HS-5 (cell line): ENCODE data around the gene SPNS2.

Experiments used
- DNase-seq: peaks from one replicate; pipeline ENCODE4 v3.0.0-alpha.2; 2012; ENCODE audit warnings: low read depth

SPNS2 gene

GRCh38 chr17:4520060-4520893, 21.6 kb downstream of the SPNS2 start:
- DNase-seq, result no peak

DNA sequence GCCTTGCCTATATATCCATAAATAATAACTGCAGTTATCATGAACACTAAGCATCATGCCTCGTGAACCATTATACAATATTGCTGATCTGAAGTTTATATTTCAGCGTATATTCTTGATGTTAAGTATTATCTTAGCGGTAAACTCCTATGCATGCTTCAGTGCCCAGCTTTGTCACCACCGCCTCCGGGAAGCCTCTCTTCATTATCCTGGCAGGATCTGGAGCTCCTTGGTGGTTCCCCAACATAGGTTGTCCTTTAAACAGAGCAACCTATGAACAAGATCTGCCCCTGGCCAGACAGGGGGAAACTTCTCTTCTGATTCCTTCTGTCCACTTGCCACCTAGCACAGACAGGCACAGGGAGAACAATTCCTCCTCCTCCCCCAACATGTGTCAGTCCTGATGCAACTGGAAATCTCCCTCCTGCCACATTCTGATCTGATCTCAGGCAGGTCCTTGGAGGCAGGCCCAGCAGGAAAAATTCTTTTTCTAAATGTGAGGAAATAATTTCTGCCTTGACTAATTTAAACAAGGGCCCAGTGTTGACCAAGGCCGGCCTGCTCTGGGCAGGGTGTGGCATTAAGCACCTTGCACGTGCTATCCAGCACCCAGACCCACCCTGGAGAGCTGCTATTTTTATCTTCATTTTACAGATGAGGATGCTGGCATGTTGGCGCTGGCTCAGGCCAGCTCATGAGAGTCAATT, 22.4 kb downstream of the SPNS2 start:
- no peak for DNase-seq

DNA sequence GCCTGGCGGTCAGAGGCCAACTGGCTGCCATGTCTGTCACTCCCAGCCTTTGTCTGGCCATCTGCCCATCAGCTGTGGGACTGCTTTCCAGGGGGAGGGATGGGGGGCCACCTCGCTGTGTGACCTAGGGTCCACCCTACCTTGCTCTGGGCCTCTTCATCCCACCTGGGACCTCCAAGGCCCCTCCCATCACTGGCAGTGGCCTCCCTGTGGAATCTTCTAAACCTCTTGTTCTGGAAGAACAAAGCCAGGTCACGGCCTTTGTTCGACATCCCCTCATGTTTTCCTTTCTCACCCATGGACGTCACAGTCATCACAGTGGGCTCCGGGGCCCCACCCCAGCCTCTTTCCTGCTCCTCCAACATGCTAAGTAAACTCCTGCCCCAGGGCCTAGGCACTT, 24.0 kb downstream of the SPNS2 start:
- no peak for DNase-seq

DNA sequence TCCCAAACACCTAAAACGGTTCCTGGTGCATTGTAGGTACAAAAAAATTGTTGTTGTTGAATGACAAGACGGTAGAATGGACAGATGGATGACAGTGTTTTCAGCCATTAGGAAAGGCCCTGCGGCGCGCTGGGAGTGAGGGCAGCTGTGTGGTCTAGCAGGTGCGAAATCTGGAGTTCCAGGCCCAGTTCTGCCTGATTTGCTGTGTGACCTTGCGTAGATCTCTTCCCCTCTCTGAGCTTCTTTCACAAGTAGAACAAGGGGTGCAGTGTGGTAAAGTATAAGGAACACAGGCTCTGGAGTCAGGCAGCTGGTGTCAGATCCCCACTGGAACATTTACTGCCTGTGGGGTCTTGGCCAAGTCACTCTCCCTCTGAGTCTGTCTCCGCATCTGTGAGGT, 25.3 kb downstream of the SPNS2 start:
- no peak for DNase-seq

DNA sequence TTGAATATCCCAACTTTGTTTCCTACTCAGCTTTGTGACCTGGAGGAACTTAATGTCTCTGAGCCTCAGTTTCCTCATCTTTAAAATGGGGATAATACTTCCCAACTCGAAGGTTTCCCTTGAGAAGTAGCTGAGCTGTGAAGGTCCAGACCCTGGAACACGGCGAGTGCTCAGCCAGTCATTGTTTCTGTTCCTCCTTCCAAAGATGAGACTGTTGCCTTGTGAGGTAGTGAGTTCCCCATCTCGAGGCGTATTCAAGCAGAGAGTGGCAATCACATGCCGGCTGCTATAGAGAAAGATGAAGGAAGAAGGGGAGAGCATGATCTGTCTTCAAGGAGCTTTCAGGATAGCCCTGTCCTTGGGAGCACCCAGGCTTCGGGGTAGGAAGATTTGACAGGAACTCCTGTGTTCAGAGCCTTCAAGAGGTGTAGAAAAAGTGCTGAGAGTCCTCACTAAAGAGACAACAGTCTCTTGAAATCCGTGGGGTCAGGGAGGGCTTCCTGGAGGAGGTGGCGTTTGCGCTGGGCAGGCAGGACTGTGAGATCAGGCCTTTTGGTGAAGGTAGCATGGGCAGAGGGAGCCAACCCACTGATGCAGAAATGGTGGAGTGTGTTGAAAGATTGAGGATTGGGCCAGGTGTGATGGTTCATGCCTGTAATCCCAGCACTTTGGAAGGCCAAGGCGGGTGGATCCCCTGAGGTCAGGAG, 27.2 kb downstream of the SPNS2 start:
- DNase-seq, result no peak

- DNase-seq, result no peak
Measured at GRCh38 chr17:4527134-4527533, 28.5 kb downstream of the SPNS2 start.

GRCh38 chr17:4527566-4528125, 29.0 kb downstream of the SPNS2 start:
- DNase-seq, result no peak

DNA sequence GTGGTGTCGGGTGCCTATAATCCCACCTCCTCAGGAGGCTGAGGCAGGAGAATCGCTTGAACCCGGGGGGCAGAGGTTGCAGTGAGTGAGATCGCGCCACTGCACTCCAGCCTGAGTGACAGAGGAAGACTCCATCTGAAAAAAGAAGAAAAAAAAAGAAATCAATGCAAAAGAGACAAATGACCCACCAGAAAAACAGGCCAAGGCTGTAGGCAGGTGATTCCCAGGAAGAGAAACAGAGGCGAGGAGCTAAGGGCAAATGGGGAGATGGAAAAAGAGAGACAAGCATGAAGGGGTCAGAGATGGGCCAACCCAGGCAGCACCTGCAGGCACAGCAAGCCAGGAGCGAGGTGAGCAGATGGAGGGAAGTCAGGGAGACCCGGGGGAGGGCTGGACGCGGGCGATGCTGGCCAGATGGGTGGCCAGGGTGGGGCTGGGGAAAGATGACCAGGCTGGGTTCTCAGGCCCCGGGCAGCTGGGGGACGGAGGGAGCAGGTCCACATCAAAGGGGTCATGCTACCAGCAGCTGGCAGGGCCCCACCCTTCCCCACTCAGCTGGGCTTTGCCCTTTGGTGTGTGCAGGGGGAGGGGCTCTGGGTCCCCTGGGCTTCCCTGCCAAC, 31.0 kb downstream of the SPNS2 start:
- no peak for DNase-seq

DNA sequence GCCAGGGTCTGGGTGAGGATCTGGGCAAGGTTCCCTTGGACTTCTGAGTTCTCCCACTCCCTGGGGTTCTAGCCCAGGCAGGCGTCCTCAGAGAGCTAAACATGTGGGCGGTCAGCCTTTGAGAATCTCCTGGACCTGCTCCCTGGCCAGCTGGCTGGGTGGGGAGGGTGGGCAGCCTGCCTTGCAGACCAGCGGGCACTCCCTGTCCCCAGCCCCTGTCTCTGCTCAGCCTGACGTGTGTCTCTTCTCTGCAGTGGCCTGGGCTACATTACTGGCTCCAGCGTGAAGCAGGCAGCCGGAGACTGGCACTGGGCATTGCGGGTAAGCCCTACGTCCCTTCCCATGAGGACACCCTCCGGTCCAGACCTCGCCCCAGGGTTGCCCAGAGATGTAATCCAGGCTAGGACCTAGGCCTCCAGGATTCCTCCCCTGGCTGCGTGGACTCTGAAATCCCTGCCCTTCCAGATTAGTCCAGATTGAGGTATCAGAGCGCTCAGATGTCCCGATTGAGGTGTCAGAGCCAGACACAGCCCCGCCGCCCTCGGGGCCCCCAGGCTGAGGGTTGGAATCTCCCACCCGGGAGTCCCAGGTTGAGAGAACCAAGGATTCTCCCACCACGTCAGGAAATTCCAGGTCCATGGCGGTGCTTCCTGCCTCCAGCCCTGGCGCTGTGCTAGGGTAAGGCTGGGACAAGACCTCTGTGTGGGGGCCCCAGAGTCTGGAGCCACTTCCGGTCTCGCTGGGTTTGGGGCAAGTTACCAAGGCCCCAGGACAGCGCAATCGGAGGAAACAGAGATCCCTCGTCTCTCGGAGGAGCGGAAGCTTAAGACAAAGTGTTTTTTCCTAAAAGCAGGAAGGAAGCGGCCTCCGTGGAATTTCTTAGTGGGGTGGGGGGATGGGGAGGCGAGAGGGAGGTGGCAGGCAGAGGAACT, 32.4 kb downstream of the SPNS2 start:
- DNase-seq, result no peak

DNA sequence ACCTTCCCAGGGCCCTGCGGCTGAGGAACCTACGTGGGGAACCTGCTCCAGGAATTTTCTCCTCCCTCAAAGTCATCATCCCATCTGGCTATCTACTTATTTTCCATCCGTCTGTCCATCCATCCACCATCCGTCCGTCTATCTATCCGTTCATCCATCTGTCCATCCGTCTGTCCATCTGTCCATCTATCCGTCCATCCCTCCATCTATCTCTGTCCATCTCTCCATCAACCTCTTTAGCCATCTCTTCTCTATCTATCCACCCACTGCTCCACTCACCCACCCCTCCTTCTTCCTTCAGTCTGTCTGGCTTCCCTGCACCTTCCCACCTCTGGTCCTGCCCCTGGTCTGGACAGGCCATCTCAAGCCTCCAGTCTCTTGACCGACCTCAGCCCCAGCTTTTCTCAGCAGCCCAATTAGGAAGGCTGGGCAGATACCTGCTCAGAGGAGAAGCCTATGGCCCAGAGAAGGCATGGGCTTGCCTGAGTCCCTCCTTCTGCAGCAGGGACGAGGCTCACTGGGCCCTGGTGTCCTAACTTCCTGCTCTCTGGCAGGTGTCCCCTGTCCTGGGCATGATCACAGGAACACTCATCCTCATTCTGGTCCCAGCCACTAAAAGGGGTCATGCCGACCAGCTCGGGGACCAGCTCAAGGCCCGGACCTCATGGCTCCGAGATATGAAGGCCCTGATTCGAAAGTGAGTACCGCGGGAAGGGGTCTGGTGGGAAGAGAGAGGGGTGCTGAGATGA, 33.5 kb downstream of the SPNS2 start:
- no peak for DNase-seq

- no peak for DNase-seq
Measured at GRCh38 chr17:4532860-4533522, 34.3 kb downstream of the SPNS2 start.

DNA sequence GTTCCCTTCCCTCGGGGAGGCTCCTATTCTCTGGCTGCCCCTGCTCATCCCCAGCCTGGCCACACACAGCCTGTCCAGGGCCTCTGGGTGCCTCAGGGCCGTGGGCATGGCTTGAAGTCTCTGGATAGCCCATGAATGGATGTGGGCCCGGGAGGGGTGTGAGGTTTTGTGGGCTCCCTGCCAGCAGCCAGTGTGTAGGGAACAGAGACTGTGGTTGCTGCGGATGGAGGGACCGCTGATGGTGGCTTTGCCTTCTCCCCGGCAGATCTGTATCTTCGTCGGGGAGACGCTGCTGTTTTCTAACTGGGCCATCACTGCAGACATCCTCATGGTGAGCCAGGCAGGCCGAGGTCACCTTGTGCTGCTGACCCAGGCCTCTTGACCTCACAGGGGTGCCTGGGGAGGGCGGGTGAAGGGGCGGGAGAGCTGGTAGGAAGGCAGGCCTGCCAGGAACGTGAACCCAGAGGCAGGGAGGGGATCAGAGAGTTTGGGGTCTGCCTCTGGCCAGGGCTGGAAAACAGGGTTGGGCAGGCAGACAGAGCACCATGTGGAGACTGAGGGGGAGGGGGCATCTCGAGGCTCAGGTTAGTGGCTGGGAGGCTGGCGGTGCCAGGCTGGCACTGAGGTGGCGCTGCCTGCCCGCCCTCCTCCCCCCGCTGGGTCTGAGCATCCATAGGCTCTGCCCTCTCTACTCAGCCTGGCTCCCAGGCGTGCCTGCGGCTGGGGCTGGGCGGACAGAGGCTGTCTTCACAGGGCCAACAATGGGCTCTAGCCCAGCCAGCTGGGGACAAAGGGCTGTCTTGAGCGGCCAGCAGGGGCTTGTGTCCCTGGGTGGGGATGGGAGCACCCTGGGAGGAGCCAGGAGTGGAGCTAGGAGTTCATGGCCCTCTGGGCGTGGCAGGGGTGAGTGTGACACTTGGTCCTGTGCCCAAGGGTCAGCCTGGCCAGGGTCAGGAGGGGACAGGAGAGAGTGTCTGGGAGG, 35.1 kb downstream of the SPNS2 start:
- DNase-seq, result no peak

GRCh38 chr17:4534515-4534914, 35.8 kb downstream of the SPNS2 start:
- no peak for DNase-seq

- DNase-seq, result no peak
Measured at GRCh38 chr17:4534928-4535666, 36.4 kb downstream of the SPNS2 start.

- DNase-seq, result no peak
Measured at GRCh38 chr17:4535667-4536258, 37.1 kb downstream of the SPNS2 start.

DNA sequence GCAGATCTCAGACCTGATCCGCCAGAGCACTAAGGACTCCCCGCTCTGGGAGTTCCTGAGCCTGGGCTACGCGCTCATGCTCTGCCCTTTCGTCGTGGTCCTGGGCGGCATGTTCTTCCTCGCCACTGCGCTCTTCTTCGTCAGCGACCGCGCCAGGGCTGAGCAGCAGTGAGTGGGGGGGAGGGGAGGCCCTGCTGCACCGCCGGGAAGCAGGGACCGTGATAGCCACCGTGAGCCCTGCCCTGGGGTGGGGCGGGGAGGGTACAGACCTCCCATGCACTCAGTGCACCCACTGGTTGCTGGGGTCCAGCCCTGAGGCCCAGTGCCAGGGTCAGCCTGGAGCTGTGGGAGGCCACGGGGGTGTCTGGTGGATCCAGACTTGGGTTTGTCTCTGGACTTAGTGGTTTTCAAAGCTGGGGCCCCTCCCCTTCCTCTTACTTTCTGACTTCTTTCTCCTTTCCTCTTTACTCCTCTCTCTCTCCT, 37.6 kb downstream of the SPNS2 start:
- no peak for DNase-seq

- no peak for DNase-seq
Measured at GRCh38 chr17:4536742-4537411, 38.2 kb downstream of the SPNS2 start.
